ENCODE measurements around the gene HOXA3. TPM values are rescaled to one million over a fixed set of nuclear protein-coding genes. Genes with fewer than 3 reads are reported as not detected.

Gene HOXA3
- total RNA-seq, 1 donor from 2014 or later: not detected

DNA sequence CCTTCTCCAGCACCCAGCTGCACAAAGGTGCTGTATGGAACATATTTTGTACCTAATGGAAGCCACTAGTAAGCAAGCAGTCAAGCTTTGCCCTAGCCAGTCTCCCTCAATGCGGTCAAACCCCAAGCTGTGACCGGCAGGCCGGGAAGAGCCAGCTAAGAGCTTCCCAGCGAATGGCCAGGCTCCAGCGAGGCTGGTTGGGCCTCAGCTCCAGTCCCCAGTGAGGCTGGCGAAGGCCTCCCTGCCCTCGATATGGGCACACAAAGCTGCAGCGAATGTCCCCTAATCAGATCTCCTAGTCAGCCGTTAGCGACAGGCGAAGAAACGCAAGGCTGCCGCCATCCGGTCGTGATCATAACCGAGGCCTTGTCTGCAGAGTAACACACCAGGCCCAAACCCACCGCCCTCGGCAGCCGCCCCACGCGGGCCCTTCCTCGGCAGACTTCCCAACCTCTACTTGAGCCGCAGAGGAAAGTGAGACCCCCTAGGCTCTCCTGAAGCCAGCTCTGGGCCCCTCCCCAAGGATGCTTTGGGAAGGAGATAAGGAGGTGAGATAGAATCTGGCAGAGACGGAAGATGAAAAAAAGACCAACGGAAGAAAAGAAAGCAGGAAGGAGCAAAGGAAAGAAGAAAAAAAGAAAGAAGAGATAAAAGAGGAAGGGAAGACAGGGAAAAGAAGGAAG is 16.0 kb upstream of the HOXA3 start:
- DNase-seq (ENCODE audit: low spot score in 2 of 2): no peak
- FAIRE-seq: no peak

DNA sequence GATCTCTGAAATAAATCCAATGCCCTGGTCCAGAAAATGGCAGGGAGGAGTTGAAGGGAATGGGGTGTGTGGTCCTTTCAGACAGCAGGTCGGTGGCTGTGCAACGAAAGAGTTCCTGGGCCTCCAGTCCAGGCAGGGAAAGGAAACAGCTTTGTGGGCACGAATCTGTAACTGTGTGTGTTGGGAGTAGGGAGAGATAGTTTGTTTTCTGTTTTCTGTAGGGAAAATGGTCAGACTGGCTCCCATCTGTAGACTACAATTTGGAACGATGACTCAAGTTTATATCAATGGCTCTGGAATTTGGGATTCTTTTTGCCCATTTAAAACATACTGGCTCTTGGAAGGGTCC is 15.5 kb upstream of the HOXA3 start:
- FAIRE-seq (no peak), DNase-seq (ENCODE audit: low spot score in 2 of 2) (no peak)

DNA sequence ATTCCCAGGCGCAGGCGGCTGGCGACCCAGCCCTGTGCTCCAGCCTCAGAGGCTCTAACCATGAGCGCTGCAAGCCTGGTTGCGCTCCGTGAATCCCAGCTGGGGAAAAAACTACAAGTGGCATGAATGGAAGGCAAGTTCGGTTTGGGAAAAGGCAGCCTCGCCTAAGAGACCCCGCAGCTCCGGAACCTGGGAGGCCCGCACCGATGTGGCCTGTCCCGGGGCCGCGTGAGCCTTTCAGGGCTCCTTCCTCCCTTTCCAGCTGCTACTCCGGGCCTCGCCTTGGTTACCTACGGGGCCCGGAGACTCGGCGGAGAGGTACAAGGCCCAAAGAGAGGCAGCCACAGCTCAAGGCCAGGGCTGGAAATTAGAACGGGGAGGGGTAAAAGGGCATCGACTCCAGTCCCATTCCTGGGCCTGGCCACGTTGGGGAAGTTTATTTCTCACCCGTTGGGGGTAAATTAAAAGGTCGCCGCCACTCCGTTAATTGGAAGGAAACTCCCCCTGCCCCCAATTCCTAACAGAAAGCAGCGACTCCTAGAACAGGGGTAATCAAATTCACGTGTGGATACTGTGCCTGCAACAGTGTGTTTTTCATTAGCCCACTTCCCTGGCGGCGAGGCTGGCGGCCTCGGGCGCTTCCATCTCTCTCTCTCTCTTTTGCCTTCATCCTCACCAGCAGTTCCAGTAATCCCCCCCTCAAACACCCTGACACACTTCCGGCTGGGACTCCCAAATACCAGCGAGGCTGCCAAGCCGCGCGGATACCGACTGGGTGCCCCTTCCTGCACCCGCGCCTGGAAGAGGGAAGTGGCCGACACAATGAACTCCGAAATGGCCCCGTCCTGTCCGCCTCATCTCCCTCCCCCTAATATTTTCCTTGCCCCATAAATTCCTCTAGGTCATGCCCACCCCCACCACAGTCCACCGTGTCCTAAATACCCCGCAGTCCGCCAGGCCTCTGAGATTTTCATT is 14.4 kb upstream of the HOXA3 start:
- DNase-seq (ENCODE audit: low spot score in 2 of 2) (no peak), FAIRE-seq (no peak)

- no peak for FAIRE-seq
- DNase-seq (ENCODE audit: low spot score in 2 of 2): no peak
These were observed 13.7 kb upstream of the HOXA3 start for GRCh38 chr7:27165996-27166530.

DNA sequence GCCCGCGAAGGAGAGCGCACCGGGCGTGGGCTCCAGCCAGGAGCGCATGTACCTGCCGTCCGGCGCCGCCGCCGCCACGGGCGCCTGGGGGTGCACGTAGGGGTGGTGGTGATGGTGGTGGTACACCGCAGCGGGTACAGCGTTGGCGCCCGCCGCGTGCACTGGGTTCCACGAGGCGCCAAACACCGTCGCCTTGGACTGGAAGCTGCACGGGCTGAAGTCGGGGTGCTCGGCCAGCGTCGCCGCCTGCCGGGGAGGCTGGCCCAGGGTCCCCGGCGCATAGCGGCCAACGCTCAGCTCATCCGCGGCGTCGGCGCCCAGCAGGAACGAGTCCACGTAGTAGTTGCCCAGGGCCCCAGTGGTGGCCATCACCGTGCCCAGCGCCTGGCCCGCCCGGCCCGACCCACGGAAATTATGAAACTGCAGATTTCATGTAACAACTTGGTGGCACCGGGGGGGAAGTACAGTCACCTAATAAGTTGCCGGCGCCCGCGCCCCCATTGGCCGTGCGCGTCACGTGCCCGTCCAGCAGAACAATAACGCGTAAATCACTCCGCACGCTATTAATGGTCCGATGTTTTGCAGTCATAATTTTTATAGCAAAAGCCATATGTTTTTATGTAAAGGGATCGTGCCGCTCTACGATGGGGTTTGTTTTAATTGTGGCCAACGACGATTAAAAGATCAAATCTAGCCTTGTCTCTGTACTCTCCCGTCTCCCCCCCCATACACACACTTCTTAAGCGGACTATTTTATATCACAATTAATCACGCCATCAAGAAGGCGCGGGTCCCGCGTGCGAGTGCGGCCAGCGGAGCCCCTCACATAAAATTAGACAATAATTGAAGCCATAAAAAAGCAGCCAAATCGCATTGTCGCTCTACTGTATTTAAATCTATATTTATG is 13.0 kb upstream of the HOXA3 start, which contains the start of gene HOXA9:
TSS of gene HOXA9 (minus strand) at position 449 of the 907 bp plus-strand sequence. CDS start at position 369, 80 bp downstream.
- DNase-seq (ENCODE audit: low spot score in 2 of 2) (no peak), FAIRE-seq (no peak)

DNA sequence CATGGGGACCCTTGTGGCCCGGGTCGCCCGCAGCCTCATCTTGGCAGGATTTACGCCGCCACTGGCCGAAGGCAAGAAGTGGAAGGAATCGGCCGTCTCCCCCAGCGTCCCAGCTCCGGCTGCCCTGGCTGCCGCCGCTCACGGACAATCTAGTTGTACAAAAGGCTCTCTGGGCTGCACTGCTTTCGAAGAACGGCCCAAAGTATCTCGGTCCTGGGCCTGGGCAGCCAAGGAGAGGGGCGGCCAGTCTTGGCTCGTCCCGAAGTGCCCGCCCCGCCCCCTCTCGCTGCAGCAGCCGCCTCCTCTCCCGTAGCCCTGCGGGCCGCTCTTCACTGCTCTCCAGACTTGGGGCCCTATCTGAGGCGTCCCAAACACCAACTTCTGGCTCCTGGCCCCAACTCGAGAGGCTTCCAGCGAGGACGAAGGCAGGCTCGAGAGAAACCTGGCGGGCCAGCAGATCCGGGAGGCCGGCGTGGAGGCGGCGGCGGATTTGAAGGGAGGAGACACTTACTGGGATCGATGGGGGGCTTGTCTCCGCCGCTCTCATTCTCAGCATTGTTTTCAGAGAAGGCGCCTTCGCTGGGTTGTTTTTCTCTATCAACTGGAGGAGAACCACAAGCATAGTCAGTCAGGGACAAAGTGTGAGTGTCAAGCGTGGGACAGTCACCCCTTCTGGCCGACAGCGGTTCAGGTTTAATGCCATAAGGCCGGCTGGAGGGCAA is 12.1 kb upstream of the HOXA3 start:
- FAIRE-seq (no peak), DNase-seq (ENCODE audit: low spot score in 2 of 2) (no peak)

GRCh38 chr7:27164045-27164366 is 11.6 kb upstream of the HOXA3 start:
- FAIRE-seq: no peak
- DNase-seq (ENCODE audit: low spot score in 2 of 2): no peak

DNA sequence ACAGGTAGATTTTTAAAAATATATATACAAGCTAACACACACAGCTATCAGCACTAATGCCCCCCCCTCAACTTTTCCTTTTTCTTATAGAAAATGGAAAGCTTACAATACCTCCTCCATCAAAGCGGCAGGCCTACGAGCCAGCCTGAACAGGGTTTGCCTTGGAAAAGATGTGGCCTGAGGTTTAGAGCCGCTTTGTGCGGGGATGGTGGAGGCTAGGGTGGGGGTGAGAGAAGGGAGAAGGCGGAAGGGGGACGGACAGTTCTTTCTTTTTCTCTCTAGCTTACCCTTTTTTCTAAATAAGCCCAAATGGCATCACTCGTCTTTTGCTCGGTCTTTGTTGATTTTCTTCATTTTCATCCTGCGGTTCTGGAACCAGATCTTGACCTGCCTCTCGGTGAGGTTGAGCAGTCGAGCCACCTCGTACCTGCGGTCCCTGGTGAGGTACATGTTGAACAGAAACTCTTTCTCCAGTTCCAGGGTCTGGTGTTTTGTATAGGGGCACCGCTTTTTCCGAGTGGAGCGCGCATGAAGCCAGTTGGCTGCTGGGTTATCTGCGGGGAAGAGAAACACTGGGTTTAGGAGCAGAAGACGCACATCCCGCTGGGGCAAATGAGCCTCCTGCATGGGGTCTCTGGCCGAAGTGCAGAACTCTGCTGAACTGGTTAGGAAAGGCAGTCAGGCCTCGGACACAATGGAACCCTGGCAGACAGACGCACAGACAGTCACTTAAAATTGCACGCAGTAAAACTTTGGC is 11.1 kb upstream of the HOXA3 start:
- FAIRE-seq (no peak), DNase-seq (ENCODE audit: low spot score in 2 of 2) (no peak)

GRCh38 chr7:27162561-27163287 is 10.3 kb upstream of the HOXA3 start:
- DNase-seq (ENCODE audit: low spot score in 2 of 2) (no peak), FAIRE-seq (no peak)

- DNase-seq (ENCODE audit: low spot score in 2 of 2) (no peak), FAIRE-seq (no peak)
These were observed 9.6 kb upstream of the HOXA3 start for GRCh38 chr7:27161721-27162560.

DNA sequence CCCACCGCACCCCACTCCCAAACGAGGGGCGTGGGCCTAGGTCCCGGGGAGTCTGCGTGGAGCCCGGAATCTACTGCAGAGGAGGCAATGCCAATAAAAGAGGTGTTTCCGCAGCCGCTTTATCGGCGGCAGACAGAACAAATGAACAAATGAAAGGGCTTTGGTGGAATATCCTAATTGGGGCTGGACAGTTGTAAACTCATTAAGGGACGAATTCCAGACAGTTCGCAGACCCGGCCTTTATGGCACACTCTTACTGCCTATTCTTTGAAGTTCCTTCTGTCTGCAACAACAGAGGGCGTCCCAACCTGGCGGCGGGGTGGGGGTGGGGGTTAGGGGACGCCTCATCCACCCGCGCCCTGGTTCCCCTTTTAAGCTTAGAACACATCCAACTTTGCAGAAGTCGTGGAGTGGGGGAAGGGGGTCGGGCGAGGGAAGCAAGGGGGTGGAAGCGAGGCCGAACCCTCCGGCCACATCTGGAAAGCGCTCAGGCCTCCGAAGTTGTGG is 8.9 kb upstream of the HOXA3 start:
- no peak for DNase-seq (ENCODE audit: low spot score in 2 of 2)
- no peak for FAIRE-seq

DNA sequence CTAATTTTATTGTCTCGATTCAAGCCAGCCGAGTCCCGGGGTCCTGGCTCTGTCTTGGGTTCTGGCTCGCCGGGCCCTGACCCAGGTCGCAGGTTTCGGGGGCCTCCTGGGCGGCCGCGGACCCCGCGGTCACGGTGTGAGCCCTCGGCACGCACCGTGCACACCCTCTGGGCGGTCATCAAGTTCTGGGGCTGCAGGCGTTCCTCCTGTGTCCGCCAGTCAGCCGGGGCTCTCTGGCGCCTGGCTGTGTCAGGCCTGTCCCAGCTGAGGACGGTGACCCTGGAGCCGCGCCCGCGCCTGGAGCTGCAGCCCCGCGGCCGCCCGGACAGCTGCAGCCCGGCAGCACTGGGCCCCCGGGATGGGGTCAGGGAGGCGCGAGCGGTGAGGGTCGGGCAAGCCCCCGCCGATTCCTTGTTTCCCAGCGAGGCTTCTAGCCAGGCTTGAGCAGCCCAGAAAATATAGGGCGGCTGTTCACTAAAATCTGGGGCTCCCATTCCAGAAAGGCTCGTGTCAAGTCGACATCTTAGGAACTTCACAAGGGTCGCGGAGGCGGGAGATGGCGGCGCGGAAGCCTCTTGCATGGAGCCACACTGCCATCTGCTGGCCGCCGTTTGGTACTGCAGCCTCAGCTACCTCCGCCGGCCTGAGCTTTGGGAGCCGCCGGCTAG is 8.3 kb upstream of the HOXA3 start:
- FAIRE-seq (no peak), DNase-seq (ENCODE audit: low spot score in 2 of 2) (peak; percentile 91 to 93)

GRCh38 chr7:27160145-27160545 is 7.8 kb upstream of the HOXA3 start:
- DNase-seq (ENCODE audit: low spot score in 2 of 2): no peak
- no peak for FAIRE-seq

DNA sequence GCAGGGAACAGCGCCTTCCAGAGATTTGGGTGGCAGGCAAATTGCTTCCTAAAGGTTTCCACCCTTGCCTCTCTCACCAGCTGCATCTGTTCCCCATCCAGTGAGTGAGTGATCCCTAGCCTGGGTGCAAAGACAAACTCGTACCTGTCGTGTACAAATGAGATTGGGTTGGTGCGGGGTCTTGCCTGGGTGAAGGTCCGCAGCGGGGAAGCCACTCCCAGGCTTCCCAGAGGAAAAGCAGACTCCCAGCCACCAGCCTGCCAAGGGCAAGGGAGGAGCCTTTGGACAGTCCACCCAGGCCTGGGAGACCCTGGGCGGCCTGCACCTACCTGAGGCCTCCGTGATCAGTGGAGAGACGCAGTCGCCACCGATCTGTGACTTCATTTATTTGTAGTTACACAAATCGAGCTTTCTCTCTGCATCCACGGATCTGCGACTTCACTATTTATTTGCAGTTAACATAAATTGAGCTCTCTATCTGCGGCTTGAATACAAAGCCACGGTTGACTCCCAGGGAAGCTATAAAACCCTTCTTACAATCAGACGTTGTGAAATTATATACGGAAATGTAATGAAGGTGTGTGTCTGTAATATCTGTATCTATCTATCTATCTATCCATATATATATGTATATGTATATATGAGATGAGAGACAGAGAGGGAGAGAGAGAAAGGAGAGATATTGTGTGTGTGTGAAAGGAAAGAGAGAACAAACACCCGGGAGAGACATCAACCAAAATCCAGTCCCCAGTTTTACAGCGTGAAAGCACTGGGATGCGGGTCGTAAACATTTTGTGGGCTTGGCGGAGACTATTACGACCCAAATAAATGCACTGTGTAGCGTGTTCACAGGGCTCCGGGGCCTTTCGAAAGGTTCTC is 7.1 kb upstream of the HOXA3 start:
- DNase-seq (ENCODE audit: low spot score in 2 of 2): no peak
- FAIRE-seq: no peak

- FAIRE-seq: no peak
- DNase-seq (ENCODE audit: low spot score in 2 of 2): no peak
These were observed 6.3 kb upstream of the HOXA3 start for GRCh38 chr7:27158436-27159265.
